GM21515 (cell line): Measurements from ENCODE around the gene MS4A6A.
"Not testable (repeated sequence)": the region's sequence is repeated elsewhere in the genome, so short reads cannot be mapped to it uniquely, and the experiment has no call there.

Experiments
- ATAC-seq: cut with Tn5 transposase; IDR thresholded peaks from one replicate; pipeline ENCODE4 v1.9.1; 2021; ENCODE audit not compliant: unreplicated experiment

Gene MS4A6A

GRCh38 chr11:60130496-60130895 lies 52.4 kb downstream of the MS4A6A start:
- no peak for ATAC-seq

DNA sequence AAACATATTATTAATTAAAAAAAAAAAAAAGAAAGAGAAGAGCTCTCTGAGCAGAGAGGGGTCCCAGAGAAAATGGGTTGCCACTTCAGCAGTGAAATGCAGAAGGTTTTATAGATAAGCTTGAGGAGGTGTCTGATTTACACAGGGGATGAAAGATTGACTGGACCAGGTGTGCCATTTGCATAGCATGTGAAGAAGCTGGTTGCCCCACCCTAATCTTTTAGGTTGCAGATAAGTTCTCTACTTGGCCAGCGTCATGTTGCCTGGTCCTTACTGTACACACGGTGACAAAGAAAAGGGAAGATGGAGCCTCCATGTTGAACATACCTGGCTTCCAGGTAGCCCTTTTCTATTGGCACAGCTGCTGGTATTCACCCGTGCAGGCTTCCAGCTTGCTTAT lies 53.0 kb downstream of the MS4A6A start:
- ATAC-seq: no peak

- ATAC-seq: not testable (repeated sequence)
Measured at GRCh38 chr11:60128866-60129265, 54.0 kb downstream of the MS4A6A start.

DNA sequence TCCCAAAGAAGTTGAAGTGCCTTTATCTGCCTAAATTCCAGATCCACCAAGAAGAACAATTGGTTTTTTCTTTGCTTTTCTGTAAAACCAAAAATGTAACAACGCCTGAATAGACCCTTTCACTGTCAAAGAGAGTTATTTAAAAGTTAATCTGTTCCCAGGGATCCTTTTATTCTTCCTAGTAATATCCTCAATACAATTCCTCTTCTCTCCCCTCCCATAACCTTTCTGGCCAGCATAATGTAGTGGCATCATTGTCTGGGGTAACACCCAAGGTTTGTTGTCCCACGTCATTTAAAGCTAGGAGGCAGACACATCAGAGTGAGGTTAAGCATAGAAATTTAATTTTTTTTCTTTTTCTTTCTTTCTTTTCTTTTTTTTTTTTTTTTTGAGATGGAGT lies 54.5 kb downstream of the MS4A6A start:
- no peak for ATAC-seq

- no peak for ATAC-seq
Measured at GRCh38 chr11:60127311-60127811, 55.5 kb downstream of the MS4A6A start.

- ATAC-seq: no peak
Measured at GRCh38 chr11:60125956-60126585, 56.8 kb downstream of the MS4A6A start.

DNA sequence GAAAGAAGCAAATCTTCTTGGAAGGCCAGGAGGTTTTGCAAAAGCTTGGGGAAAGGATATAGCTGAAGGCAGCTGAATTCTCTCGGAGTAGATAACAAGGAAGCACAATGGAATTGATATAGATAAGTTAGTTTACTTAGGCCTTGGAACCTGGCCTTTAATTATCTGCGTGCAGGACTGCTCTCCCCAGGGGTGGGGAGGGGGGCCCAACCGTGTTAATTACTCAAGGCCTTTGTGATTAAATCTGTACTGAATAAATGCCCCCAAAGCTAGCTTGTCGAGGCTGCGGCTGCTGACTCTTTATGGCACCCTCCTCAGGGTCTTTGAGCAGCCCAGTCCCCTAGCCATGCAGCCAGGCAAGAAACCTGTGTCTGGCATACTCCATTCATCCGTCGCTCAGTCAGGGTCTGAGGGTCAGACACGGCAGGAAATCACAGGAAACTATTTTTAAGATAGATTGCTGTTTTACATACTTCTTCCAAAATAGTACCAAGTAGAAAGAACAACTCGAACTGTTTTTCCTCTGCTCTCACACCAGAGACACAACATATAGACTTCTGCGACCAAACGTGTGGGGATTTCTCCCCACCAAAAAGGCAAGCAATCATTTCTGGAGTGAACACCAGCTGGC lies 58.0 kb downstream of the MS4A6A start:
- no peak for ATAC-seq
